Mesodermal cell (in vitro differentiated cells): Measurements from ENCODE around the gene UQCC2.
A peak's percentile ranks its signal among the peaks of the same experiment; 100 is the strongest.

ENCODE experiments used
- H3K27ac ChIP-seq: 2 replicates; pipeline ENCODE4 v1.7.0; 2013; ENCODE audit warnings: mild to moderate bottlenecking, low read depth, low read length, moderate library complexity; ENCODE audit not compliant: severe bottlenecking
- H3K36me3 ChIP-seq: 2 replicates; pipeline ENCODE4 v1.7.1; 2013; ENCODE audit warnings: mild to moderate bottlenecking, low read length, moderate library complexity; ENCODE audit not compliant: control insufficient read depth, insufficient read depth
- H3K4me1 ChIP-seq: one replicate; pipeline ENCODE4 v1.7.1; 2013; ENCODE audit warnings: mild to moderate bottlenecking, low read length; ENCODE audit not compliant: insufficient read depth, control insufficient read depth, poor library complexity, severe bottlenecking
- H3K4me3 ChIP-seq: 2 replicates; pipeline ENCODE4 v1.7.0; 2013; ENCODE audit warnings: low read length, control low read depth, mild to moderate bottlenecking; ENCODE audit not compliant: insufficient read depth, poor library complexity, severe bottlenecking; ENCODE audit errors: extremely low read depth
- H3K9me3 ChIP-seq: 2 replicates; pipeline ENCODE4 v1.7.1; 2013; ENCODE audit warnings: mild to moderate bottlenecking, low read length, moderate library complexity; ENCODE audit not compliant: control insufficient read depth
- WGBS, 2 experiments: methylation state at CpG; one replicate each; pipeline ENCODE4 v1.1.5; 2013; ENCODE audit warnings: missing lambda C conversion rate in 2 of 2; ENCODE audit not compliant: insufficient coverage in 2 of 2; 5-methylcytosine and 5-hydroxymethylcytosine counted together

The UQCC2 gene

DNA sequence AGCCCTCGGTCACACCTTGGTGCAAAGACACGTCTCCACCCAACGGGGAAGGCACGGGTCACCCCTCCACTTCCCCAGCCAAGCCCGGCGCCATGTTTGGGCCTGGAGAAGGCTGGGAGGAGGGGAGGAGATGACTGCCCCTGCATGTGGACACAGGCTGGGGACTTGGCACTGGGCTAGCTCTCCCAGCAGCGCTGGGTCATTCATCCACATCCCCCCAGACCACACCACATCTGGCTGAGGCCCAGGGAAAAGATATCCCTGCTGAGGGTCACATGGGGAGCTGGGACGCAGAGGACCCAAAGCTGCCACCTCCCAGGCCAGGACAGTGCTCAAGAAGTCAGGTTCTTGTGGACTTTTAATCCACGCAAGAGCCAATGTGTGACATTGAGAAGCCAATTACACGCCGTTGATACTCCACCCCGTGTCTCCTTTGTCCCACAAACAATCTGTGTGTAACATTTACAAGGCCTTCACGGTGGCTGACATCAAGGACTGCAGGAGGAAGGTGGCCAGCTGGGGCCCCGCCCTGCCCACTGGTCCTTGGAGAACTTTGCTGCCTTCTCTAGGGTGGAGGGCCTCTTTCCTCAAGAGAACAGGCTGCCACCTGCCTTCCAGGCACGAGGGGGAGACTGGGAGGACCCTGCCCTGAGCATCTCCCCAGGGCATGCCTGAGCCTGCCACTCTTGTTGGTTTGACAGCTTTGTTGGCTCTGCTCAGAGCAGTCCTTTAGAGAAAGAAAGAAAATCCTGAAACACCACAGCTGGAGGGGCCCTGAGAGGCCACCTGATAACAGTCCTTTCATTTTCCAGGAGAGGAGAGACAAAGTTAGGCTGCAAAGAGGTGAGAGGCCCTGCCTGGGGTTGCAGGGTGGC lies 40.5 kb upstream of the UQCC2 start:
- no peaks in the 10 kb centered on the region for H3K36me3 ChIP-seq
- 89 to 91% methylated on average over 7 to 8 of the region's 15 CpGs for WGBS, 2 experiments
- H3K27ac ChIP-seq, result no peak overlapping the region
- peaks cover 14% of the 10 kb centered on the region for H3K4me1 ChIP-seq
- H3K9me3 ChIP-seq, result no peaks in the 10 kb centered on the region
- H3K4me3 ChIP-seq, result no peak overlapping the region

DNA sequence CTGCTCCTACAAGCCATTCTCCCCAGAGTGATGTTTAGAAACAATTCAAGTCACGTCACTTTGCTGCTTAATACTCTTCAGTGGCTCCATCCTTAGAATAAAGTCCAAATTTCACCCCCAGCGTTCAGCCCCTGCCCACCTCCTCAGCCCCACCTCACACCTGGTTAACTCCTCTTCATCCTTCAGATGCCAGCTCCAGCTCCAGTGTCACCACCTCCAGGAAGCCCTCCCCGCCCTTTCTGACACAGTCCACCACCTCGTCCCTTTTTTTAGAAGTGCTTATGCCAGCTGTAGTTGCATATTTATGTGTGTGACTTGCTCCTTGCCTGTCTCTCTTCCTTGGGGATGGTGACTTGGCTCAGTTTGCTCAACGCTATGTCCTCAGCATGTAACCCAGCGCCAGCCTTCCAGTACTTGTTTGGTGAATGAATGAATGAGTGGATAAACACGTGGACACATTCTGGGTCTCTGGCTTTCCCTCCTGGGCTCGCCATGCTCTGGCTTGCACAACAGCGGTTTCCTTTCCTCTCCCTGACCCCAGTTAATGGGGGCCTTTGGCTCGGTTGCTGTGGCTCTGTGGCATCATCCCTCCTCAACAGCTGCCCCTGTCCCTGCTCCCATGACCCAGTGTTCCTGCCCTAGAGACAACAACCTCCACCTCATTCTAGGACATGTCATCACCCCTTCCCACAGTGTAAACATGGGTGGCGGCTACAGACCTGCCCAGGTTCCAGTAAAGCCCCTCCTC lies 38.9 kb upstream of the UQCC2 start:
- WGBS, 2 experiments, result 88 to 90% methylated on average over 7 of the region's 11 CpGs
- H3K9me3 ChIP-seq, result no peaks in the 10 kb centered on the region
- H3K4me3 ChIP-seq, result no peak overlapping the region
- H3K36me3 ChIP-seq, result no peaks in the 10 kb centered on the region
- peaks cover 24% of the 10 kb centered on the region for H3K4me1 ChIP-seq
- H3K27ac ChIP-seq, result no peak overlapping the region

DNA sequence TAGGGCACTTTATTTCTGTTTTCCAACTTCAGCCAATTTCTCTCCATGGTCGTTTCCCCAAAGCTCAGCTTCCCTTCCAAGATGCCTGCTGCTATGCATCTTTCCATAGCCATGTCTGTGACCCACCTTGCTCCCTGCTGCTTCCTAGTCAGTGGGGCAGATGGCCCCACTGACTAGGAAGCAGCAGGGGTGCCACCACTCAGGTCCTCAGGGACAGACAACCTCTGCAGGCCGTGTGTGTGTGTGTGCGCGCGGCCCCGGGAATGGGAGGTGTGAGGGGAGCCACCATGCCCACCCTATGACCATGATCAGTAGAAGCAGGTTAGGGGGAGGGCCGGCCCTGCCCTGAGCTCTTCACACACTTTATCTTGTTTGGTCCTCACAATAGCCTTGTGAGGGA lies 37.9 kb upstream of the UQCC2 start:
- Histone ChIP-seq H3K4me1 (peaks cover 34% of the 10 kb centered on the region), H3K27ac (no peak overlapping the region), H3K36me3 (no peaks in the 10 kb centered on the region), H3K4me3 (no peak overlapping the region), H3K9me3 (no peaks in the 10 kb centered on the region)
- 73 to 78% methylated on average over 4 to 6 of the region's 7 CpGs for WGBS, 2 experiments

DNA sequence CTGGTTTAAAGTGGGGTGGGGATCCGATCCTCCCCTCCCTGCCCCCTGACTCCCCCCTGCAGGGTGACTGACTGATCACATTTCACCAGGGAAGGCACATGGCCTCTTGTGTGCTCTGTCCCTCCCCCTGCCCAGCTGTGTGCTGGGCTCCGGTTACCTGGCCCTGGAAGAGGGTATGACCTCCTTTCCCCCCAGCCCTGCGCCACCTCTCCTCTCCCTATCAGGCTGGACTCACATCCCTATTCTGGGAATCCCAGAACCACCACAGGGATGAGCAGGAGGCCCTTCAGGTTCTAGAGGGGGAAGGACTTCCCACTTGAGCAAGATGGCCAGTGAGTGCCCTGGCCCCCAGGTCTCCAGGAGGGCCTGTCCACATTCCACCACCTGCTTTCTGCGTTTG lies 37.3 kb upstream of the UQCC2 start:
- Histone ChIP-seq H3K4me1 (peaks cover 38% of the 10 kb centered on the region), H3K4me3 (no peak overlapping the region), H3K27ac (no peak overlapping the region), H3K36me3 (no peaks in the 10 kb centered on the region), H3K9me3 (no peaks in the 10 kb centered on the region)
- 76 to 83% methylated on average over 1 to 2 of the region's 4 CpGs for WGBS, 2 experiments

DNA sequence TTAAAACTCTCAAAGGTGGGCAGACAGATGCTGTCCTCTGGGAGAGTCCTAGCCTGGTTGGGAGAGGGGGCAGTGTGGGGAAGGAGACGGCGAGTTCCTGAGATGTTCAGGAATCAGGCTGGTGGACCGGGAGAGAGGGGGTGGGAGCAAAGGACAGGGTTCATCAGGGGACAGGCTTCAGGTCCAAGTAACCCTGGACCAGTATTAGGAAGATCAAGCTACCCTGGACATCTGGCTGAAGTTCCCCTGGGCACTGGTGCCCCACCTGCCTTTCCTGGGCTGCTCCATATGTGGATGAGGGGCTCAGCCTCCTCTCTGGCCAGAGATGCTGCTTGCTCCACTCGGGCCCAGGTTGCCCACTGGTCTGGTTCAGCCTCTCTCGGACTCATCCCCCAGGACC lies 36.3 kb upstream of the UQCC2 start:
- peaks cover 40% of the 10 kb centered on the region for H3K4me1 ChIP-seq
- no peaks in the 10 kb centered on the region for H3K9me3 ChIP-seq
- H3K36me3 ChIP-seq, result peaks cover 2% of the 10 kb centered on the region
- H3K27ac ChIP-seq, result no peak overlapping the region
- 88 to 93% methylated on average over 3 to 5 of the region's 5 CpGs for WGBS, 2 experiments
- no peak overlapping the region for H3K4me3 ChIP-seq

DNA sequence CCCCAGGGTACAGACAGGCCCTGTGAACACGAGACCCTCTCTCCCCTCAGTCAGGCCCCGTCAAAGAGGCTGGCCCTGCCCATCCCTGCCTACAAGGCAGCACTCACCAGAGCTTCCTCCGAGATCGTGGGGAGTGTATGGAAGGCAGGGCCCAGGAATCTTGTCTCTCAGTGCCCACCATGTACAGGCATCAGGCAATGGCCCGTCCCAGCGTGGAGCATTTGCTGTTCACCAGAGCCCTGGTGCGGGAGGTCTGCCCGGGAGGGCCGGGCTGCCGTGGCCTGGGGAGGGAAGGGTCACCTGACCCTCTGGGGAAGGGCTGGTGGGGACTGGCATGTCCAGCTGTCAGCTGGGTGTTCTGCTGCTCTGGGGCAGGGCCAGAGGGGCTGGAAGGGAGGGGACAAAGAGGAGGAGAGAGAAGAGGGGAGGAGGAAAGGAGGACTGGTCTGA lies 35.2 kb upstream of the UQCC2 start, which contains the start of gene IP6K3:
IP6K3 (minus strand) TSS at position 255 of the 450 bp plus-strand sequence. CDS start 11,429 bp downstream, outside the sequence.
- WGBS, 2 experiments, result 44 to 50% methylated on average over 4 to 5 of the region's 10 CpGs
- H3K36me3 ChIP-seq, result peaks cover 2% of the 10 kb centered on the region
- H3K4me3 ChIP-seq, result peak within 1 kb of the TSS; percentile 36
- no peaks in the 10 kb centered on the region for H3K9me3 ChIP-seq
- peaks cover 42% of the 10 kb centered on the region for H3K4me1 ChIP-seq
- peak within 1 kb of the TSS; percentile 77 for H3K27ac ChIP-seq

DNA sequence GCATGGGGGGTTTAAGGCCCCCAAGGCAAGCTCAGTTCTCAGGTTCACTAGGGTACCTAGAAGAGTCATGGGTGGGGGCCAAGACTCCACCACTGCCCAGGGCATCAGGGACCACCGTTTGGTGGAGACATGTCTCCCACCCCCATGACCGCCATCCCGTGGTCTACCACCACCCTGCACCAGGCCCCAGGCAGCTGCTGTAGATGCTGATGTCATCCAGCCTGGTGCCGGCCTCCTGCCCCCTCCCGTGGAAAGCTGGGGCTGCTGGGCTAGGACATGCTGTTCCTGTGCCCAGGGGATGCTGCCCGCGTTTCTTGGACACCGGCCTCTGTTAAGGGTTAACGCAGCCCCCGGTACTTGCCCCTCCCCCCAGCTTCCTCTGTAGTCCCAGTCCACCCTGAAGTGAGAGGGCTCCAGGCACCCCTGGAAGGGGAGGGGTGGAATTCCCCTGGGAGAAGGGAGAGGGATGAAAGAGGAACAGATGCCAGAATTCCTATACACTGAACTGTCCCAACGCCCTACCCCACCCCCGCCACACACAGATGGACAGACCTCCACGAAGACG lies 34.6 kb upstream of the UQCC2 start:
- H3K4me1 ChIP-seq, result peaks cover 41% of the 10 kb centered on the region
- no peaks in the 10 kb centered on the region for H3K9me3 ChIP-seq
- H3K4me3 ChIP-seq, result peak overlapping the region; percentile 36
- WGBS, 2 experiments, result 35 to 43% methylated on average over 6 to 9 of the region's 14 CpGs
- peaks cover 4% of the 10 kb centered on the region for H3K36me3 ChIP-seq
- H3K27ac ChIP-seq, result peak overlapping the region; percentile 77

DNA sequence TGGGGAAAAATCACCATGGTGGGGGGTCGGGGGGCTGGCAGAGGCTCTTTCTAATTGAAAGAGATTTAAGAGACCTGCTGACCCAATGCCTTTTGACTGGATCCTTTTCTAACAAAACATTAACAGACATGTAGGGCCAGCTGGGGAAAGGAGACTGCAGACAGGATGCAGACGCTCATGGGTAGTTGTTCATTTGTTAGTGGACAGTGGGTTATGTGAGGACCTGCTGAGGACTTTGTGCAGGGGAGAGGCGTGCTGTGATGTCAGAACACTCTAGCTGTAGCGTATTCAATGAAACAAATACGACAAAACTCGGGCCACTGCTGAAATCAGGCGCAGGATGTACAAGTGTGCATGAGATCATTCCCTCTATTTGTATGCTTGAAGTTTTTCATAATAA lies 34.0 kb upstream of the UQCC2 start:
- peak overlapping the region; percentile 77 for H3K27ac ChIP-seq
- H3K4me1 ChIP-seq, result peaks cover 39% of the 10 kb centered on the region
- no peaks in the 10 kb centered on the region for H3K9me3 ChIP-seq
- H3K36me3 ChIP-seq, result peaks cover 9% of the 10 kb centered on the region
- WGBS, 2 experiments, result 86 to 89% methylated on average over 6 of the region's 7 CpGs
- H3K4me3 ChIP-seq, result peak overlapping the region; percentile 36

DNA sequence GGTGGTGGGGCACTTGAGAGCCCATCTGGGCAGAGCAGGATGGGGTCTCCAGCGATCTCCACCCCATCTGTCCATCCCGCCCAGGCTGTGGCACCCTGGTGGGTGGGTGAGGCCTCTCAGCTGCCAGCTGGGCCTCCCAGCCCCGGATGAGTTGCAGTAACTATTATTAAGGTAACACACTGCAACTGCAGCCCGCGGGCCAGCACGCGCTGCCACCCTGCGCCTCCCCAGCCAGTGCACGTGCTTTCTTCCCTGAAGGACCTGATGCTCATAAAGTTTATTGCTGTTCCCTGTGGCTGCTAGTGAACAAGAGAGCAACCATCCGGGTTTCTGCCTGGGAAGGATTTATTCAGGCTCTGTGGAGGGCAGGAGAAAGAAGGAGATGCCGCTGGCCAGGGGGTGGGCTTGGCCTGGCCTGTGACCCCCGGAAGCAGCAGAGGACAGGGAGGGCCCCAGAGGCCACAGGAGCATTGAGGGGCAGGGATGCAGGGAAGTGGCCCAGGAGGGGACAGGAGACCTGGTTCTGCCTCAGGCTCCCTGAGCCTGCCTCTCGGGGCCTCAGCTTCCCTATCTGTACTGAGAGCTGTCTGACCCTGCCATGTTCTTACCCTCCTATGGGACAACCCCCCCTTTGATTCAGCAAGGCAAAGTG lies 33.5 kb upstream of the UQCC2 start:
- H3K36me3 ChIP-seq, result peaks cover 9% of the 10 kb centered on the region
- H3K27ac ChIP-seq, result peak overlapping the region; percentile 77
- WGBS, 2 experiments, result 68 to 70% methylated on average over 10 of the region's 13 CpGs
- peak overlapping the region; percentile 36 for H3K4me3 ChIP-seq
- peaks cover 39% of the 10 kb centered on the region for H3K4me1 ChIP-seq
- no peaks in the 10 kb centered on the region for H3K9me3 ChIP-seq
